ENCODE measurements around the gene SNX9.

SNX9 gene

DNA sequence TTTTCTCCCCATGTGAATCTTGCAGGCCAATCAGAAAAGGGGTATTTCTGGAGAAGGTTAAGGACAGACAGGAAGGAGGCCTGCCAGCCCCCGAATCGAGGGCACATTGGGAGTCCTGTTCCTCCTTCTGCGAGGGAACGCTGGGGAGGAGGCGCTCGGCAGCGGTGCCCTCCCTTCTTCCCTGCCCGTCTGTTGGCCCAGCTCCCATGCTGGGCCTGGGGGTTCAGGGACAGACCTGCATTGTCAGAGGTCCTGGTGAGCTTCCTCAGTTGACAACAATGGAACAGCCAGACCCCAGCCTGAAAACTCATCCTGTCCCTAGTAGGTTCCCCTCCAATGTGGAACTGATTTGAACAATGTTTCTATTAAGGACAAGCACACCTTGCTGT, 143.5 kb downstream of the SNX9 start:
- no peak for TF ChIP-seq EGR1 (IDR thresholded peaks at IDR 0.05)
- no peak for TF ChIP-seq ZBTB7A (IDR thresholded peaks at IDR 0.05; ENCODE audit: low read depth)
- TF ChIP-seq, protein P1, sequence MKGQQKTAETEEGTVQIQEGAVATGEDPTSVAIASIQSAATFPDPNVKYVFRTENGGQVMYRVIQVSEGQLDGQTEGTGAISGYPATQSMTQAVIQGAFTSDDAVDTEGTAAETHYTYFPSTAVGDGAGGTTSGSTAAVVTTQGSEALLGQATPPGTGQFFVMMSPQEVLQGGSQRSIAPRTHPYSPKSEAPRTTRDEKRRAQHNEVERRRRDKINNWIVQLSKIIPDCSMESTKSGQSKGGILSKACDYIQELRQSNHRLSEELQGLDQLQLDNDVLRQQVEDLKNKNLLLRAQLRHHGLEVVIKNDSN (IDR thresholded peaks at IDR 0.05) = no peak

DNA sequence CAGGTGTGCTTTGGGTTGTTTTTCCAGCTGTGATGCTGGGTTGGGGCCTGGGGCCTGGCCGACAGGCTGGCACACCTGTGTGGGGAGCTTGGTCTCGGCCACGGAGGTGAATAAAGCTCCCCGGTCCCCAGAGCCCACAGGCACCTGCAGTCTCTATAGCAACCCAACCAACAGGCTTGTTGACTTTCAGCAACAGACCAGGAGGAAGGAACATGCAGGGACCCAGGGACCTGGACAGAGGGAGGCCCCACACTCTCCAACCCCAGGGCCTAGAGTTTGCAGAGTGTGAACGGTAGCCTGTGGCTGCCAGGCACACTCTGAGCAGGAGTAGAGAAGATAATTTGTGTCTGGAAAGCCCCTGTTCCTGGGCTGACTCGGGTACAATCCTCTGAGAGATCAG, 144.0 kb downstream of the SNX9 start:
- no peak for TF ChIP-seq EGR1 (IDR thresholded peaks at IDR 0.05)
- TF ChIP-seq, protein P2, sequence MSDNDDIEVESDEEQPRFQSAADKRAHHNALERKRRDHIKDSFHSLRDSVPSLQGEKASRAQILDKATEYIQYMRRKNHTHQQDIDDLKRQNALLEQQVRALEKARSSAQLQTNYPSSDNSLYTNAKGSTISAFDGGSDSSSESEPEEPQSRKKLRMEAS (IDR thresholded peaks at IDR 0.05) = no peak
- TF ChIP-seq, protein P3, sequence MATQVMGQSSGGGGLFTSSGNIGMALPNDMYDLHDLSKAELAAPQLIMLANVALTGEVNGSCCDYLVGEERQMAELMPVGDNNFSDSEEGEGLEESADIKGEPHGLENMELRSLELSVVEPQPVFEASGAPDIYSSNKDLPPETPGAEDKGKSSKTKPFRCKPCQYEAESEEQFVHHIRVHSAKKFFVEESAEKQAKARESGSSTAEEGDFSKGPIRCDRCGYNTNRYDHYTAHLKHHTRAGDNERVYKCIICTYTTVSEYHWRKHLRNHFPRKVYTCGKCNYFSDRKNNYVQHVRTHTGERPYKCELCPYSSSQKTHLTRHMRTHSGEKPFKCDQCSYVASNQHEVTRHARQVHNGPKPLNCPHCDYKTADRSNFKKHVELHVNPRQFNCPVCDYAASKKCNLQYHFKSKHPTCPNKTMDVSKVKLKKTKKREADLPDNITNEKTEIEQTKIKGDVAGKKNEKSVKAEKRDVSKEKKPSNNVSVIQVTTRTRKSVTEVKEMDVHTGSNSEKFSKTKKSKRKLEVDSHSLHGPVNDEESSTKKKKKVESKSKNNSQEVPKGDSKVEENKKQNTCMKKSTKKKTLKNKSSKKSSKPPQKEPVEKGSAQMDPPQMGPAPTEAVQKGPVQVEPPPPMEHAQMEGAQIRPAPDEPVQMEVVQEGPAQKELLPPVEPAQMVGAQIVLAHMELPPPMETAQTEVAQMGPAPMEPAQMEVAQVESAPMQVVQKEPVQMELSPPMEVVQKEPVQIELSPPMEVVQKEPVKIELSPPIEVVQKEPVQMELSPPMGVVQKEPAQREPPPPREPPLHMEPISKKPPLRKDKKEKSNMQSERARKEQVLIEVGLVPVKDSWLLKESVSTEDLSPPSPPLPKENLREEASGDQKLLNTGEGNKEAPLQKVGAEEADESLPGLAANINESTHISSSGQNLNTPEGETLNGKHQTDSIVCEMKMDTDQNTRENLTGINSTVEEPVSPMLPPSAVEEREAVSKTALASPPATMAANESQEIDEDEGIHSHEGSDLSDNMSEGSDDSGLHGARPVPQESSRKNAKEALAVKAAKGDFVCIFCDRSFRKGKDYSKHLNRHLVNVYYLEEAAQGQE (IDR thresholded peaks at IDR 0.05; ENCODE audit: low read depth) = no peak
- TF ChIP-seq FOXM1 (IDR thresholded peaks at IDR 0.05; ENCODE audit: borderline replicate concordance, low read depth) = no peak
- no peak for TF ChIP-seq ZBTB7A (IDR thresholded peaks at IDR 0.05; ENCODE audit: low read depth)
- TF ChIP-seq EP300 (IDR thresholded peaks at IDR 0.05; ENCODE audit: borderline replicate concordance) = no peak
- TF ChIP-seq TCF12 (IDR thresholded peaks at IDR 0.05; ENCODE audit: low read depth) = no peak
- no peak for TF ChIP-seq CREB1 (IDR thresholded peaks at IDR 0.05; ENCODE audit: low read depth)
- no peak for TF ChIP-seq RAD21 (IDR thresholded peaks at IDR 0.05; ENCODE audit: low read depth)
- TF ChIP-seq, protein P1 (IDR thresholded peaks at IDR 0.05) = no peak
- TF ChIP-seq NFIC (IDR thresholded peaks at IDR 0.05) = no peak
- no peak for TF ChIP-seq TAF1 (IDR thresholded peaks at IDR 0.05; ENCODE audit: low read depth)
- no peak for TF ChIP-seq TEAD4 (IDR thresholded peaks at IDR 0.05)
- no peak for TF ChIP-seq CEBPB (IDR thresholded peaks at IDR 0.05)
- no peak for TF ChIP-seq YY1 (IDR thresholded peaks at IDR 0.05; ENCODE audit: low read depth)

DNA sequence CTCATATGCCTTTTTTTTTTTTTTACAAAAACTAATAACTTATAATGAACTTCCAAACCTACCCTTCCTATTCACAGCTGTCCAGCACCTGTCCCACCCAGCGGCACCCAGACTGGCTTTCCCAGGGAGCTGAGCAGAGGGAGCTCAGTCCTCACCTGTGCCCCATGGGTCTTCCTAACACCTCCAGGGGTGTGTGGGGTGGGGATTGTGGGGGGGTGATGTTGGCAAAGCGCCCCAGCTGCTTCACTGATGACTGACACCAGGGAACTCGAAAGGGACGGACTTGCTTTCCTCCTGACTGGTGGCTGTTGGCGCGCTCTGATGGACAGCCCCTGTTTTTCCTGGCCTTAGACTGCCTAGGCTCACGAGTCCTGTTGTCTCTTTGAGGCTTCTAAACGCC, 144.4 kb downstream of the SNX9 start:
- TF ChIP-seq YY1 (IDR thresholded peaks at IDR 0.05; ENCODE audit: low read depth) (no peak), CEBPB (IDR thresholded peaks at IDR 0.05) (no peak), RAD21 (IDR thresholded peaks at IDR 0.05; ENCODE audit: low read depth) (no peak)

DNA sequence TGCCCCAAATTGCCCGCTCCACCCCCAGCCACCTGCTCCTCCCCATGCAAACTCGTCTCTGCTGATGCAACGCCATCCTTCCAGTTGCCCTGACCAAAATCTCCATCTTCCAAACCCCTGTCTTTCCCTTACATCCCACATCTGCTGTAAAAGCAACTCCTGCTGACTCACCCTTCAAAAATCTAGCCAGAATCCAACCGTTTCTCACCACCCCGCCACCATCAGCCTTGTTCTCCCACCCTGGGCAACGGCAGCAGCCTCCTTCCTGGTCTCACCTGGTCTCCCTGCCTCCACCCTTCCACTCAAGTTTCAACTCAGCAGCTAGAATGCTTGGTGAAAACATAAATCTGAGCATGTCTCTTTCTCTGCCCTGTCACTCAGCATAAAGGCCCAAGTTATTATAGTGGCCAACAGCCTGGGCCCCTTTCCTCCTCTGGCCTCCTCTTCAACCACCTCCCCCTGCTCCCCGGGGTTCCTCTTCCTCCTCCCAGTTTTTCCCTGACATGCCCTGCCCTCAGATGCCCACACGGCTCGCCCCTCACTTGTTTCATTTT, 151.4 kb downstream of the SNX9 start:
- no peak for TF ChIP-seq EP300 (IDR thresholded peaks at IDR 0.05; ENCODE audit: borderline replicate concordance)
- no peak for TF ChIP-seq NFIC (IDR thresholded peaks at IDR 0.05)
- no peak for TF ChIP-seq YY1 (IDR thresholded peaks at IDR 0.05; ENCODE audit: low read depth)
- TF ChIP-seq TAF1 (IDR thresholded peaks at IDR 0.05; ENCODE audit: low read depth) = no peak
- no peak for TF ChIP-seq RAD21 (IDR thresholded peaks at IDR 0.05; ENCODE audit: low read depth)
- no peak for TF ChIP-seq CREB1 (IDR thresholded peaks at IDR 0.05; ENCODE audit: low read depth)
- TF ChIP-seq ZBTB7A (IDR thresholded peaks at IDR 0.05; ENCODE audit: low read depth) = no peak
- TF ChIP-seq, protein P2 (IDR thresholded peaks at IDR 0.05) = no peak
- TF ChIP-seq FOXM1 (IDR thresholded peaks at IDR 0.05; ENCODE audit: borderline replicate concordance, low read depth) = no peak
- no peak for TF ChIP-seq TCF12 (IDR thresholded peaks at IDR 0.05; ENCODE audit: low read depth)
- no peak for TF ChIP-seq TEAD4 (IDR thresholded peaks at IDR 0.05)
- TF ChIP-seq CEBPB (IDR thresholded peaks at IDR 0.05) = no peak
- TF ChIP-seq, protein P3 (IDR thresholded peaks at IDR 0.05; ENCODE audit: low read depth) = no peak
- TF ChIP-seq EGR1 (IDR thresholded peaks at IDR 0.05) = no peak
- TF ChIP-seq, protein P1 (IDR thresholded peaks at IDR 0.05) = no peak

DNA sequence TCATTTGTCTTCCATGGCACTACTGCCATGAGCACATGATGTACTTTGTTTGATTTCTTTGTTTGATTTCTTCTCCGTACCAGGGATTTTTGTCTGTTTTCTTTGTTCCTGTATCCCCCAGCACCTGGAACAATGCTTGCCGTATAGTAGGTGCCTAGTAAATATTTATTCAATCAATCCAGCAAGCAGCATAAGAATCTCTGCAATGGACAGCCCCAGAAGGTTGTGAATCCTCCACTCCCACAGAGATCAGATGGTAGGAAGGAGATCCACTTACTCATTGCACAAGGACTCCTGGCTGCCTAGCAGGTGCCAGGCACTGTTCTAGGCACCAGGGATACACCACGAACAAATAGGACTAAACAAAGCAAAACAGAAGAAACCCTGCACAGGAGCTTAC, 151.9 kb downstream of the SNX9 start:
- TF ChIP-seq RAD21 (IDR thresholded peaks at IDR 0.05; ENCODE audit: low read depth) (no peak), CREB1 (IDR thresholded peaks at IDR 0.05; ENCODE audit: low read depth) (no peak), CEBPB (IDR thresholded peaks at IDR 0.05) (no peak), FOXM1 (IDR thresholded peaks at IDR 0.05; ENCODE audit: borderline replicate concordance, low read depth) (no peak), ZBTB7A (IDR thresholded peaks at IDR 0.05; ENCODE audit: low read depth) (no peak), NFIC (IDR thresholded peaks at IDR 0.05) (no peak), EGR1 (IDR thresholded peaks at IDR 0.05) (no peak), YY1 (IDR thresholded peaks at IDR 0.05; ENCODE audit: low read depth) (no peak), TAF1 (IDR thresholded peaks at IDR 0.05; ENCODE audit: low read depth) (no peak), TEAD4 (IDR thresholded peaks at IDR 0.05) (no peak), EP300 (IDR thresholded peaks at IDR 0.05; ENCODE audit: borderline replicate concordance) (no peak)
- TF ChIP-seq, protein P3 (IDR thresholded peaks at IDR 0.05; ENCODE audit: low read depth) = no peak
- TF ChIP-seq, protein P1 (IDR thresholded peaks at IDR 0.05) = no peak
- TF ChIP-seq, protein P2 (IDR thresholded peaks at IDR 0.05) = no peak

Measured in Ishikawa (cell line).